GM19397 (cell line): ENCODE results near the gene BGN.

Source experiments
- ATAC-seq: cut with Tn5 transposase; IDR thresholded peaks from one replicate; pipeline ENCODE4 v1.9.1; 2021; ENCODE audit warnings: mild to moderate bottlenecking, moderate library complexity; ENCODE audit not compliant: unreplicated experiment

Gene BGN

DNA sequence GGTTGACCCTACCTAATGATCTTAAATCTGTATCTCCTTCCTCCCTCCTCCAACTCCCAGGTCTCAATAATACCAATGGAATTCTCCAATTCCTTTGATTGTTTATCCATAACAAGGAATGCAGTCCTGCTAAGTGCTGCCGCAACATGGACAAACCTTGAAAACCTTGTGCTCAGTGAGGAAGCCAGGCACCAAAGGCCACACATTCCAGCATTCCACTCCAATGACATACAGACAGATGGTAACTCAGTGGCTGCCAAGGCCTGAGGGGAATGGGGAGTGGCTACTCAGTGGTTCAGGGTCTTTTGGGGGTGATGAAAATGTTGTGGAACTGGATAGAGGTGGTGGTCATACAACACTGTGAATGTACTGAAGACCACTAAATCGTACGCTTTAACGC, 34.8 kb upstream of the BGN start:
- ATAC-seq: no peak

GRCh38 chrX:153460826-153461225, 34.0 kb upstream of the BGN start:
- ATAC-seq: no peak

- ATAC-seq: no peak
These were observed 32.5 kb upstream of the BGN start for GRCh38 chrX:153462291-153462690.

DNA sequence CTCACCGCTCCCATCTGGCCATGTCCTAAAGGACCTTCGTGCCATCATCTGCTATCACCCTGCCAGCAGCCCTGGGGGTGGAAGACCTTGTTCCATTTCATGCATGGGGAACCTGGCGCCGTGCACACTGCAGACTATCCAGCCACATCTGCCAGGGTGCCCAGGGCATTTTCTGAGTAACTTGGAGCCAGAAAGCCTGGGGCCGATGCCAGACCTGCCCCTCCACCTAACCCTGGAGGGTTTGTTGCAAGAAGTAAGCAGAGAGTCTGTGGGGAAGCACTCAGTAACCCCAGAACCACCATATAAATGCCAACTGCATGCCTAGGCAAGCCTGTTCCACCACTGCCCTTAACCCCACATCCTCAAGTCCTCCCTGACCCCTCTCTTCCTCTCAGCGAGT, 31.7 kb upstream of the BGN start:
- no peak for ATAC-seq

DNA sequence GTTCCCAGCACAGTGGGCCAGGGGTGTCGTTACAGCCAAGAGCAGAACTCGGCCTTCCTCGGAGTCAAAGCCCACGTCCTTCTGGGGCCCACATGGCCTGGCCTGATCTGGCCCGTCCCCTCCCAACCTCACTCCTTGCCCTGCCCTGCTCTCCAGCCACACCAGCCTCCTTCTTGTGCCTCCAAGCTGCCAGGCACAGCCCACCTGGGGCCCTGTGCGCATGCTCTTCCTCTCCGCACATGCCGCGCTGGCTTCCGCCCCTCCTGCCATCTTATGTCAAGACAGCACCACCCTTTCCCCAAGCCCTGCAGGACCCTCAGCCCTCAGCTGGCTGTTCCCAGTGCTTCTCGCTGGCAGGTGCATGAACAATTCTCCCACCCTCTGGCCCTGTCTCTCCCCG, 31.2 kb upstream of the BGN start:
- ATAC-seq: no peak

DNA sequence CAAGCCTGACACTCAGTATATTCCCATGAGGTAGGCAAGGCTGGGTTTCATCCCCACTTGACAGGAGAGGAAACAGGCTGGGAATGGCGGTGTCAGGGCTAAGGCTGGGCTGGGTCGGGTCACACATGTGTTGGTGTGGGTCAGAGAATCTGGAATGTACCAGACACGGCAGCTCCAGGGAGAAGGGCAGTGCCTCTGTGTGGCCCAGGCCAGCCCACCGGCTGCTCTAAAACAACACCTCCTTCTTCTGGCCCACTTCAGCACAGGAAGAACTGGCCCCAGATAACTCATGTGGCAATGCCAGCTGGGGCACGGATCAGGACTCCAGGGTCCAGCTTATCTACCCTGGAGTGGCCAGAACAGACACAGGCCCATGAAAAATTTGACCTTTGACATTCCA, 30.7 kb upstream of the BGN start:
- no peak for ATAC-seq

DNA sequence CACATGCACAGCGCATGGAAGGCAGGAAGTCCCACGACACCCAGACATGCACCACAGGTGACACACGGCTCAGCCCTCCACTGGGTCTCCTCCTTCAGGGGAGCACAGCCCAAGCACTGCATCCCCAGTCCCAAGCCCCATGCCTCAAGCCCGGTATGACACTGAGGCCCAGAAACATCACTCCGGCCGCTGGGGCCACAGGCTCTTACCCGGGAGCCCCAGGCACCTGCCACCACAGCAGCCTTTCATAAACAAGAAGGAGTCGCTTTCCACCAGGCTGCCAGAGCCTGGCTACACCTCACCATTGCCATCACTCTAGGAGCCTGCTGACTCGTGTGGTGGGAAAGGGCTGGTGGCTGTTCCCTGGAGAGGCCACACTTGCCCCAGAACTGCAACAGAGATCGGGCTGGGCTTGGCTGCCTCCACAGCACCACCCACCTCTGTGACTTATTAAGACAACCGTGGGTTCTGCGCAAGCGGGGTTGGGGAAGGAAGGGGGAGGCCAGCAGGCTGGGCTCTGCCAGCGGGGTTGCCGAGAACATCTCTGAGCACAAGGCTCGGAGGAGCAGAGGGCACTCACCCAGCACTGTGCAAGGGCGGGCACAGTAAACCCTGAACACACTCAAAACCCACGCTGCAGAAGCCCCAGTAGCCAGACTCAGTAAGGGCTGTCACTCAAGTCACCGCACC, 28.9 kb upstream of the BGN start:
- no peak for ATAC-seq

- no peak for ATAC-seq
These were observed 26.7 kb upstream of the BGN start for GRCh38 chrX:153468008-153468580.

- ATAC-seq: peak; percentile 35
These were observed 24.9 kb upstream of the BGN start for GRCh38 chrX:153469811-153470410.

- ATAC-seq: peak; percentile 80
These were observed 24.1 kb upstream of the BGN start, which contains the start of gene HAUS7 for GRCh38 chrX:153470411-153471363. TSS of gene HAUS7 (minus strand) at chrX:153470576. CDS start at chrX:153470557, 19 bp downstream.

- ATAC-seq: no peak
These were observed 23.0 kb upstream of the BGN start for GRCh38 chrX:153471663-153472280.

- no peak for ATAC-seq
These were observed 21.7 kb upstream of the BGN start for GRCh38 chrX:153473126-153473525.

DNA sequence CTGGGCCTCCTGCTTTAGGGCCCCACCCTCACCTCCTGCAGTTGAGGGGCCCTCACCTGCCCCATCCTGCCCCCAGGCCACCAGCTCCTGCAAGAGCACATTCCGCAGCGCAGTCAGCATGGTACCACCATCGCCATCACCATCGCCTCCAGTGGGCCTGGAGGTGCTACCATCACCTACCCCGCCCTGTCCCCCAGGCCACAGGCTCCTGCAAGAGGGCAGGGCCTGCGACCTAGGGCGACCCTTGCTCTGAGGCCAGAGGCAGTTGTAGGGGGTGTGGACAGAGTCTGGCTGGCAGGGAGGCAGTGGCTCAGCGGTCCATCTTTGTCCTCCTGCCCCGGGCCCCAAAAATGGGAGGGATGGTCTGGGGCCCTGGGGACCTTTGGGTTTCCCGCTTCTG, 20.5 kb upstream of the BGN start:
- no peak for ATAC-seq

DNA sequence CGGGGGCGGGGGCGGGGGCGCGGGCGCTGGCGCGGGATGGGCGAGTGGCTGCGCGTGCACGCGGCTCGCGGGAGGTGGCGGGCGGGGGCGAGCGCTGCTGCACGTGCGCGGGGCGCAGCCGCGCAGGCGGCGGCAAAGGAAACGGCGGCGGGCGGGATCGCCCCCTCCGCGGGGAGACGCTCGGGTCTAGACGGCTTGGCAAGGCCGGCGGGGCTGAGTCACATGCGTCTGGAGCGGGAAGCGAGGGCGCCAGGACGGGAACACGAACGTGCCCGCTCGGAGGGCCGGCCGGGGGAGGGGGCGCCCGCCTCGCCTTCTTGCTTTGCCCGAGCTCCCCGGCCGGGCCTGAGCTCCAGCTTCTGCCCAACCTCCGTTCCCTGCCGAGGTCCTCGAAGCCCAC, 20.1 kb upstream of the BGN start:
- no peak for ATAC-seq

DNA sequence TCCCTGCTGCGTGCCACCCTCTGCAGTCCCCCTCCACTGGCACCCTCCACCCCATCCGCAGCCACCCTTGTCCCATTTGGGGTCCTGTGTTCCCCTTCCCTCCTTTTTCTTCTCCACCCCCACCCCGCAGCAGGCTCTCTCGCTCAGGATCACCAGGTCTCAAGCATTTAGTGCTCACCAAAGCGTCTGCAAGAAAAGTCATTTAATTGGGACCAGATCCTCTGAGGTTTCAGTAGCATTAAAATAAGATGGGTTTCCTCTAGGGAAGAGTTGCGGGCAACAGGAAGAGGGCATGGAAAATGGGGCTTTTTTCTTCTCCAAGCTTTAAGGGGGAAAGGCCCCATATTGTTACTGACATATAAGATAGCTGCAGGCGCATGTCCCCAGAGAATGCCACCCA, 19.5 kb upstream of the BGN start:
- ATAC-seq: no peak

DNA sequence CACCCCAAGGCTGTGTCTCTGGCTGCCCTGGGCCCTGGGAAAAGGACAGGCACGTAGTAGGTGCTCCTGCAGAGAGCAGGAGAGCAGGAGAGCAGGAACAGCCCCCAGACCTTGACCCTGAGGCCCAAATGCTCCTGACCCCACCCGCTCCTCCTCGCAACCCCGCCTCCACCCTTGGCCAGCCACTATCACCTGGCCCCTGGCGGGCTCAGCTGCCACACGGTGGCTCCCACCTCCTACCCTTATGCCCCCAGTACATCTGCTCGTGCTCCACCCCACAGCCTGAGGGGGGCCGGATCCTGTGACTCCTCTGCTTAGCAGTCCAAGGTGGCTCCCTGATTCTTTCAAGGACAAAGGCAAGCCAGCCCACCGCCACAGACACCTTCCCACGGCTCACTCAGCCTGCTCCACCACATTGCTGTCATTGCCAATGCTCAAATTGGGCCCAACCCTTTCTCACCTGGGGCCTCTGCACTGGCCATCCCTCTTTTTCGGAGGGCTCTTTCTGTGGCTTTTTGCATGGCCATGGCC, 19.0 kb upstream of the BGN start:
- ATAC-seq: no peak

DNA sequence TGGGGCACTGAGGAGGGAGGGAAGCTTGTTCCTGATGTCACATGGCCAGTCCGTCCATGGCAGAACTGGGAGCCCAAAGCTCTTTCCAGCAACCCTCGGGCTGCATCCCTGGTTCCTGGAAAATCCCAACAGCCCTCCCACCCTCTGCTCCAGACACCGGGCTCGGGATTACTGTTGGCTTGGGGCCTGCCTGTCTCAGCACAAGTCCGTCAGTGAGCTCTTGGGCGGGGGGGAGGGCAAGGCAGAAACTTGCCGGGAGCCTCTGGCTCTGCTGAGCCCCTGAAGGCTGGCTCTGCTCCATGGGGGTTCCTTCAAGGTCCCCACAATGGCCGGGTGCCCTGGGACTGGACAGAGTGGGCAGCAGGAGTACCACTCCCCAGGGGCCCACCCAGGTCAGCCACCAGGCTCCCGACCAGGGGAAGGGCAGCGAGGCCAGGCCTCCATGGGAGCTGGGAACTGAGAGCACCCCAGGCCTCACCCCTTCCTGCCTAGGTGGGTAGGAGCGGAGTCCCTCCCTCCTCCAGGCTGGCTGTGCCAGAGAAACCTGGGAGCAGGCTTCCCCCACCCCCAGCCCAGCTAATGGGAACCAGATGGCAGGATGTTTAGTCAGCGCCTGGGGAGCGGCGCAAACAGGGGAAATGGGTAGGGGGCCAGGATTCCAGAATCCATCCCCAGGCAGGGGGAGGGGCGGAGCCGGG, 18.0 kb upstream of the BGN start:
- no peak for ATAC-seq

GRCh38 chrX:153477364-153477857, 17.4 kb upstream of the BGN start:
- ATAC-seq: no peak

- no peak for ATAC-seq
These were observed 16.9 kb upstream of the BGN start for GRCh38 chrX:153477901-153478300.

GRCh38 chrX:153478746-153479145, 16.0 kb upstream of the BGN start:
- no peak for ATAC-seq
